Cardiac muscle cell (in vitro differentiated cells and primary cell): ENCODE measurements around the gene IL1RAPL2. TPM values are rescaled to one million over a fixed set of nuclear protein-coding genes. Genes with fewer than 3 reads are reported as not detected.
A peak's percentile ranks its signal among the peaks of the same experiment; 100 is the strongest.

Experiments
- DNase-seq, 2 donors: peaks; one replicate each; pipeline versions ENCODE4 v3.0.0 to v3.0.0-alpha.2; 2010 to 2017; ENCODE audit warnings: low read depth in 1 of 2, low spot score in 1 of 2
- H3K27ac ChIP-seq: fragments of 200-600 bp; sonication (generic); 2 replicates; pipeline ENCODE4 v1.5.1; 2016
- H3K27me3 ChIP-seq: fragments of 200-600 bp; sonication (generic); 2 replicates; pipeline ENCODE4 v1.6.0; 2016; ENCODE audit warnings: control low read depth
- H3K36me3 ChIP-seq: fragments of 200-600 bp; sonication (generic); 2 replicates; pipeline ENCODE4 v1.5.1; 2016; ENCODE audit warnings: control low read depth
- H3K4me1 ChIP-seq: fragments of 200-600 bp; sonication (generic); 2 replicates; pipeline ENCODE4 v1.8.1; 2017; ENCODE audit warnings: low read depth, mild to moderate bottlenecking, mixed run types
- H3K4me3 ChIP-seq: fragments of 200-600 bp; sonication (generic); 2 replicates; pipeline ENCODE4 v1.5.1; 2016; ENCODE audit warnings: mild to moderate bottlenecking
- H3K9me3 ChIP-seq: fragments of 200-600 bp; sonication (generic); 2 replicates; pipeline ENCODE4 v1.5.1; 2017; ENCODE audit warnings: low read depth, mild to moderate bottlenecking, control low read depth
- polyA plus RNA-seq: library from polyadenylated mRNA; unstranded; fragments of >200 nt; fragmentation: Nextera tagmentation; extraction: Ambion mirVana; gene quantifications from 2 replicates; pipeline ENCODE4 v1.2.1, GENCODE V29; 2016
- total RNA-seq: library from RNA; depleted of rRNA; stranded (reverse); fragments of >200 nt; gene quantifications from 2 replicates; pipeline ENCODE4 v1.2.3, GENCODE V29; 2016
- TF ChIP-seq, protein P1 (sequence below): IDR thresholded peaks from 2 replicates; pipeline ENCODE4 v1.5.1; 2012; ENCODE audit warnings: low read depth, mild to moderate bottlenecking, low read length

IL1RAPL2 gene
- total and polyA plus RNA-seq, 2 experiments from 2014 or later = not detected

DNA sequence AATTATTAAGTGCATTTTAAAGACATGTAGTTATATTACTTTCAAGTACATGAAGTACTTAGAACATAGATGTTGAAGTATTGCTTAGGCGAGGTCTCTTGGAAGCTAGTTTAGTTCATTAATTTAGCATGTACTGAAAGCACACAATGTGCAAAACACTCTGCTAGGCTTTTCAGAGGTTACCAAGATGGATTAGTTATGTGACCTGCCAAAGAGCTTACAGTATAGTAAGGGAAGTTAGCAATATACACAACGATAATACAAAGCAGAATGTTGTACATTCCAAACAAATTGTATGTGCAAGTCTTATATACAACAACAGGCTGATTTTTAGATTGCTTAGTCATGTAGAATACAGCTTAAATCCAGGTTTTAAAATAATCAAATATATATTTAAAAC lies 1137.9 kb downstream of the IL1RAPL2 start:
- Histone ChIP-seq H3K9me3 (no peaks in the 10 kb centered on the region), H3K4me1 (no peaks in the 10 kb centered on the region), H3K27me3 (no peaks in the 10 kb centered on the region), H3K36me3 (no peaks in the 10 kb centered on the region), H3K27ac (no peak overlapping the region), H3K4me3 (no peak overlapping the region)
- DNase-seq = no peak
- TF ChIP-seq, protein P1, sequence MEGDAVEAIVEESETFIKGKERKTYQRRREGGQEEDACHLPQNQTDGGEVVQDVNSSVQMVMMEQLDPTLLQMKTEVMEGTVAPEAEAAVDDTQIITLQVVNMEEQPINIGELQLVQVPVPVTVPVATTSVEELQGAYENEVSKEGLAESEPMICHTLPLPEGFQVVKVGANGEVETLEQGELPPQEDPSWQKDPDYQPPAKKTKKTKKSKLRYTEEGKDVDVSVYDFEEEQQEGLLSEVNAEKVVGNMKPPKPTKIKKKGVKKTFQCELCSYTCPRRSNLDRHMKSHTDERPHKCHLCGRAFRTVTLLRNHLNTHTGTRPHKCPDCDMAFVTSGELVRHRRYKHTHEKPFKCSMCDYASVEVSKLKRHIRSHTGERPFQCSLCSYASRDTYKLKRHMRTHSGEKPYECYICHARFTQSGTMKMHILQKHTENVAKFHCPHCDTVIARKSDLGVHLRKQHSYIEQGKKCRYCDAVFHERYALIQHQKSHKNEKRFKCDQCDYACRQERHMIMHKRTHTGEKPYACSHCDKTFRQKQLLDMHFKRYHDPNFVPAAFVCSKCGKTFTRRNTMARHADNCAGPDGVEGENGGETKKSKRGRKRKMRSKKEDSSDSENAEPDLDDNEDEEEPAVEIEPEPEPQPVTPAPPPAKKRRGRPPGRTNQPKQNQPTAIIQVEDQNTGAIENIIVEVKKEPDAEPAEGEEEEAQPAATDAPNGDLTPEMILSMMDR = no peak

DNA sequence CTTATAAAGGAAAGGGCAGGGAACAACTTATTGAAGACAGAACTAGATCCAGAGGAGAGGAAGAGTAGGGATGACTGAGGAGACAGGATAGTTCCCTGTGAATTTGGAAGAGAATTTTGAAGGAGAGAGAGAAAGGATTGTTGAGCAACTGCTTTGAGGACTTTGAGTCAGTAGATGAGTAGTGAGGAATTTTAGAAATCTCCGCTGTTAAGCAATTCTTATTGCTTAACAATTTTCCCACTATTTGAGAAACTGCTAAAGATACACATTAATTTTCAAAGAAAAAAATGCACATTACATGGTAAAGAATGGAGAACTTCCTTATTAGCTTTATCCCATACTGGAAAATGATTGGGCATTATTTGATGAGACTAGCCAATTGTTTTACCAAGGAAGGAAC lies 1140.0 kb downstream of the IL1RAPL2 start:
- no peak overlapping the region for H3K4me3 ChIP-seq
- TF ChIP-seq, protein P1 = no peak
- peak in 1 of 2 donors; percentile 67 for DNase-seq
- H3K36me3 ChIP-seq = no peaks in the 10 kb centered on the region
- no peaks in the 10 kb centered on the region for H3K9me3 ChIP-seq
- no peaks in the 10 kb centered on the region for H3K27me3 ChIP-seq
- no peaks in the 10 kb centered on the region for H3K4me1 ChIP-seq
- H3K27ac ChIP-seq = no peak overlapping the region

DNA sequence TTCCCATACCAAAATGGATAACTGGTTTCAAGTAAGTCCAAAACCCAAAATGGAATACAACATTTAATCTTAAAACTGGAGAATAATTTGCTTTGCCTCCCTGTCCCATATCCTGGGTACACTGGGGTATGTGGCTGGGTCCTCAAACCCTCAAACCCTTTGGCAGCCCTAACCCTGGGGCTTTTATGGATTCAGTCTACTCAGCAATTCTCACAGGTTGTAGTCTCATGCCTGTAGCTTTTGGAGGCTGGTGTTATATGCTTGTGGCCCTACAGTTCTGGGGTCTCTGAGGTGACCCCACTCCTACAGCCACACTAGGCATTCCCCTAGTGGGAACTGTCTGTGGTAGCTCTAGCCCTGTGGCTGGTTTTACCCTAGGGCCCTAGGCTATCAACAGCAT lies 1145.8 kb downstream of the IL1RAPL2 start:
- DNase-seq = no peak
- Histone ChIP-seq H3K36me3 (no peaks in the 10 kb centered on the region), H3K9me3 (no peaks in the 10 kb centered on the region), H3K27me3 (no peaks in the 10 kb centered on the region), H3K27ac (no peak overlapping the region), H3K4me1 (no peaks in the 10 kb centered on the region), H3K4me3 (no peak overlapping the region)
- TF ChIP-seq, protein P1 = no peak

DNA sequence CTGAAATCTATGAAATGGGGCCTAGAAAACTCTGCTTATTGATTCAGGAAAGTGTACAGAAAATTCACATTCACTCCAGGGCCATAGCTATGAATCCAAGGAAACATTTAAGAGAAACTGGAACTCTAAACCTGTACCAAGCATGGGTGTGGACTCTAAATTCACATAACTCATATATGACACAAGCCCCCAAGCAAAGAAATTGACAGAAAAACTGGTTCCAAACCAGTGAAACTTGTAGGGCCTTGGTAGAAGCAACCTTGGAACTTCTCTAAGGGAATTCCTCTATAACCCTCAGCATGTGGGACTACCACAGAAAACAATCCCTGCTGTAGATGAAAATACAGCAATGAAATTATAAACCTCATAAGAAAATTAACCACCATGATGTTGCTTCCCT lies 1149.7 kb downstream of the IL1RAPL2 start:
- Histone ChIP-seq H3K36me3 (no peaks in the 10 kb centered on the region), H3K27ac (no peak overlapping the region), H3K4me1 (no peaks in the 10 kb centered on the region), H3K4me3 (no peak overlapping the region), H3K9me3 (no peaks in the 10 kb centered on the region), H3K27me3 (no peaks in the 10 kb centered on the region)
- TF ChIP-seq, protein P1 = no peak
- DNase-seq = no peak

DNA sequence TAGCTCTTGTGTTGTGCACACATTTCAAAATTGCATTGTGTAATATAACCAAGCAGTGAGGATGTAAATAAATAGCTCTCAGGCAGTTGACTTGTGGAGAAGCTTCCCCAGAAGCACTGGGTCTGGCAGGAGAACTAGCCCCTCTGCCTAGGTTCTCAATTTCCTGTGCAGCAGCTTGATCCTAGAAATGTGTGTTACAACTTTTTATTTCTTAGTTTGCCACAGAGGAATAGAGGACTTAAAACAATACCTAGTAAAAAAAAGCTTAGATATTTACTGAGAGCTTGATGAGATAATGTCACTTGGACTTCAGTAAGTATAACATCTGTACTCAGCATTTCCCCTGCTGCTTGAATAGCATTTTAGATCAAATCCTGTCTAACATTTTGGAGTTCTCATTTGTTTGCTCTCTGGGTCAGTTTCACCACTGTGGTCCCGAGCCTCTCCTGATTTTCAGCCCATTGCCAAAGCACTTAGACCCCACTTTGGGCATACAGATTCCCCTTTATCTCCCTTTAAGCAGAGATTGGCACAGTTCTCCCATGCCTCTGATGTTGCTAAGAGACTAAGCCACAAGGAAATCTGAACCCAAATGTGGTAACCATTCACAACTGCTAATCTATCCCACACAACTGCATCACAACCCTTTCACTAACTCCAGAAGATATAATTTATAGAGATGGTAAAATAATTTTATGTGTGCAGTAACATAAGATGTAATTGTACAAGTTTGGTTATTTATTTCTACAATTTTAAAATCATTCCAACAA lies 1158.2 kb downstream of the IL1RAPL2 start:
- no peaks in the 10 kb centered on the region for H3K4me1 ChIP-seq
- TF ChIP-seq, protein P1 = no peak
- H3K4me3 ChIP-seq = no peak overlapping the region
- no peak for DNase-seq
- no peaks in the 10 kb centered on the region for H3K27me3 ChIP-seq
- H3K36me3 ChIP-seq = no peaks in the 10 kb centered on the region
- no peak overlapping the region for H3K27ac ChIP-seq
- H3K9me3 ChIP-seq = no peaks in the 10 kb centered on the region
